HG02885 (cell line): ENCODE measurements around the gene ADPRHL1.
"Not testable (repeated sequence)": the region's sequence is repeated elsewhere in the genome, so short reads cannot be mapped to it uniquely, and the experiment has no call there.

Experiments used
- ATAC-seq: cut with Tn5 transposase; IDR thresholded peaks from one replicate; pipeline ENCODE4 v1.9.1; 2021; ENCODE audit warnings: mild to moderate bottlenecking; ENCODE audit not compliant: unreplicated experiment, poor library complexity

ADPRHL1 gene

GRCh38 chr13:113458253-113459065, 5.2 kb upstream of the ADPRHL1 start:
- ATAC-seq, result no peak

- ATAC-seq, result no peak
Measured at GRCh38 chr13:113457510-113457909, 4.2 kb upstream of the ADPRHL1 start.

DNA sequence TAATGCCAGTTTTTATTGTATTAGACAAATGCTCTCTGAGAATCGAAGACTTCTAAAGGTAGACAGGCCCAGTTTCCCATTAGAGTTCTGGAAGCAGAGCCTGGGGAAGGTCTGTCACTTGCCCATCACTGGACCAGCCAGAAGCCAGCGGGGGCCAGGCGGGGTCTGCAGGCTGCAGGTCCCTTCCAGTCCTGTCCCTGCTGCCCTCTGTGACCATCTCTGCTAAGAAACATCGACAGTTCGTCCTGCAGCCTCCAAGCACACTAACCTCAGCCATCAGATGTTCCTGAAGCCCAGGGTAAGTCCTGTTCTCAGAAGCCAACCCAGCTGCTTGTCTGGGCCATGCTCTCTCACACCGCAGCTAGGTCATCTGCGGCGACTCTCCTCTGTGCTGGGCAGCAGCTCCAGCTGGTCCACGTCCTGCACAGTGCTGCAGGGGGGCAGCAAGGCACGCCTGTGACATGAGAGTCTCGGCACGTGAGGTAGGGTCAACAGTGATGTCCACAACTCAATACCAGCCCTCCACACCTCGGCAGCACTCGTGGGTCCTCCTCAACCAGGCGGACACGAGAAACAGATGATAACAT, 2.9 kb upstream of the ADPRHL1 start:
- ATAC-seq, result no peak

GRCh38 chr13:113455384-113455783, 2.1 kb upstream of the ADPRHL1 start:
- no peak for ATAC-seq

- ATAC-seq, result no peak
Measured at GRCh38 chr13:113454936-113455335, 1.6 kb upstream of the ADPRHL1 start.

DNA sequence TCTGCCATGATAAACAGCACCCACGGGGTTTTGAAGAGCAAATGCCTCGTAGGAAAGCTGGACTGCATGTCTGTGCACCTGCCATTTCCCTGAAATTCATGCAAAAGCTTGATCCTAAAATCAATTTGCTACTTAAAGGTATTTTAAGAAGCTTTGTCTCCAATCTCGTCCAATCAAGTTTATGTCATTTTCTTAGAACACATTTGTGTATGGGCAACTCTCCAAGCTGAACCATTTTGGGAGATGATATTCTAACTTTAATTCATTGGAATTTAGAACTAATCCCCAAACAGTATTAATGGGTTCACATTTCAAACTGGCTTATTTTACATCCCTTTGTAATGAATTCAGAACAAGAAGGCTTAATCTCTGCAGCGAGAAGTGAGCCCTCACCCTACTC, 822 bp downstream of the ADPRHL1 start:
- no peak for ATAC-seq

- no peak for ATAC-seq
Measured at GRCh38 chr13:113451951-113452421, 1.3 kb downstream of the ADPRHL1 start.

DNA sequence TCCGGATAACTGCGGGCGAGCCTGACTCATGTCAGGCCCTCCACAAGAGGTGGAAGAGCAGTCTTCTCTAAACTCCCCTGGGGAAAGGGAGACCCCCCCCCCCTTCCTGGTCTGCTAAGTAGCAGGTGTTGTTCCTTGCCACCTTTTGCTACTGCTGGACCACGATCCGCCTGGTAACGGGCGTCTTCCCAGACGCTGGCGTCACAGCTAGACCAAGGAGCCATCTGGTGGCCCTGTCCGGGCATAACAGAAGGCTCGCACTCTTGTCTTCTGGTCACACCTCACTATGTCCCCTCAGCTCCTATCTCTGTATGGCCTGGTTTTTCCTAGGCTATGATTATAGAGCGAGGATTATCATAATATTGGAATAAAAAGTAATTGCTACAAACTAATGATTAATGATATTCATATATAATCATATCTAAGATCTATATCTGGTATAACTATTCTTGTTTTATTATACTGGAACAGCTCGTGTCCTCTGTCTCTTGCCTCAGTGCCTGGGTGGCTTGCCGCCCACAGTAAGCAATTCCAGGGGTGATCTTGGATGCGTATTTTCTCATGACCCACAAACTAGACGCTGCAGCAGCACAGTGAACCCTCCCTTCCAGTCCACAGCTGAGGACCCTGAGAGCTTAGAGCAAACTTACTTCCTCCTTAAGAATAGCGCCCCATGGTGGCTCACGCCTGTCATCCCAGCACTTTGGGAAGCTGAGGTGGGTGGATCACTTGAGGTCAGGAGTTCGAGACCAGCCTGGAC, 2.2 kb downstream of the ADPRHL1 start:
- ATAC-seq, result not testable (repeated sequence)

- not testable (repeated sequence) for ATAC-seq
Measured at GRCh38 chr13:113450348-113450744, 2.9 kb downstream of the ADPRHL1 start.

DNA sequence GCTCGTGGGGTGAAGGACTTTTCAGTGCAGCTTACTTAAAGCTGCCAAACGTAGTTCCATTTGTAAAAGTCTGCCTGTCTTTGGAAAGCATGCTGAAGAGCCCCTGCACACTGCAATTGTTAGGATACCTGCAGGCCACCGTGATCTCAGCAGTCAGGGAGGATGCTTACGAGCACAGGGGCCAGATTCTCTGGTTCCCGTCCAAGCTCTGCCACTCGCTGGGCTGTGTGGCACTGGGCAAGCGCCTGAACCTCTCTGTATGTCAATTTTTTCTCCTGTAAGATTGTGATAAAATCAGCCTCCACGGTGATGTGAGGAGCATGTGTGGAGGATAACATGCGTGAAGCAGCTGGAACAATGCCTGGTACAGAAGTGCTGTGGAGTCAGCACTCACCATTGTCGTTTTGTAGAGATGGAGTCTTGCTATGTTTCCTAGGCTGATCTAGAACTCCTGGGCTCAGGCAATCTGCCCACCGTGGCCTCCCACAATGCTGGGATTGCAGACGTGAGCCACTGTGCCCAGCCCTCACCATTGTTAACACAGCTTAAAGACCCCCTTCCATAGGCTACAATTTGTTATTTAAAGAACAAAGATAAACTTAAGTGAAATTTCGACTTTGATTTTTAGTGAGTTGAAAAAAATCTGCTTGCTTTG, 3.5 kb downstream of the ADPRHL1 start:
- no peak for ATAC-seq

- ATAC-seq, result peak; percentile 69
Measured at GRCh38 chr13:113448885-113449692, 4.2 kb downstream of the ADPRHL1 start.

DNA sequence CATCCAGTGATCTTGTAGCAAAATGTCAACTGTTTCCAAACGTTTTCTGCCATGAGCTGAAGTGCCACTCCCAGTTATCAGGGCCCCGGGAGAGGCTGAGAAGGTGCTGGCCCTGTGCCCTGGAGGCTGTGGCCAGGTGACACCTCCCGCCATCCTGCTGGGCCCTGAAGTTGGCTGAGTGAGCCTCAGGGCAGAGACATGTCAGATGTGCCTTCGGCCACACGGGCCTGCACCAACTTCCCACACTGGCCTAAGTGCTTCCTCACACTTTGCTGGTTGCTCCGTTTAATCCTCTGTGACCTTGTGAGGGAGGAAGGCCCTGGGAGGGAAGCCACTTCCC, 4.8 kb downstream of the ADPRHL1 start:
- peak; percentile 8 for ATAC-seq

- no peak for ATAC-seq
Measured at GRCh38 chr13:113447596-113447995, 5.7 kb downstream of the ADPRHL1 start.

GRCh38 chr13:113446488-113446854, 6.8 kb downstream of the ADPRHL1 start:
- no peak for ATAC-seq

- ATAC-seq, result peak; percentile 32
Measured at GRCh38 chr13:113445791-113446487, 7.3 kb downstream of the ADPRHL1 start.

DNA sequence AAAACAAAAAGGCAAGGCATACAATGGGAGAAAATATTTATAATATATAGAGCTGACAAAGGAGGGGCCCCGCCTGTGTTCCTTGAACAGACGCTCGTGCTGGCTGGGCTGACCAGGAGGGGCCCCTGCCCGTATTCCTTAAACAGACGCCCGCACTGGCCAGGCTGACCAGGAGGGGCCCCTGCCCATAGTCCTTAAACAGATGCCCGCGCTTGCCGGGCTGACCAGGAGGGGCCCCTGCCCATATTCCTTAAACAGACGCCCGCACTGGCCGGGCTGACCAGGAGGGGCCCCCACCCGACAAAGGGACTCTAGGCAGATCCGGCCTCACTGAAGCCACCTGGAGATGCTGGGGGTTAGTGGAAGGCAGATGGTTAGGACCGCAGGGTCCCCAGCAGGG, 9.3 kb downstream of the ADPRHL1 start:
- ATAC-seq, result no peak

DNA sequence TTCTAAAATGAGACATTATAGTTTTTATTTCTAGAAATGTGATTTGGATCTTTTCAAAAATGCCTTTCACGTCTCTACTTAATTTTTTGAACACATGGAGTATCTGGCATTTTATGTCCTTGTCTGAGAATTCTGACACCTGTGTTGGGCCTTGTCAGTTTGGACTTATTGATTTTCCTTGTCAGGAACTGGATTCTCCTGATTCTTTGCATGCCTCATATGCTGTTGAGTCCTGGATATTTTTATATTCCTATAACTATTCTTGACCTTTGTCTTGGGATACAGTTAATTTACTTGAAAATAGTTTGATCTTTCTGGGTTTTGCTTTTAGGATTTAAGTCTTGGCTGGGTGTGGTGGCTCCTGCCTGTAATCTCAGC, 10.3 kb downstream of the ADPRHL1 start:
- no peak for ATAC-seq

- ATAC-seq, result no peak
Measured at GRCh38 chr13:113442354-113442984, 10.8 kb downstream of the ADPRHL1 start.

- no peak for ATAC-seq
Measured at GRCh38 chr13:113441661-113442060, 11.6 kb downstream of the ADPRHL1 start.
